Ovary (tissue), 9 donors: ENCODE measurements around the gene LGSN. TPM values are rescaled to one million over a fixed set of nuclear protein-coding genes. Genes with fewer than 3 reads are reported as not detected.

ENCODE experiments used
- DNase-seq, 5 donors: peaks; one replicate each; pipeline ENCODE4 v3.0.0-alpha.2; 2019 to 2020
- H3K27ac ChIP-seq, 2 donors: fragments of 200-600 bp; one replicate each; pipeline versions ENCODE4 v1.5.1 to v1.8.0; 2019 to 2022
- H3K27me3 ChIP-seq: fragments of 200-600 bp; one replicate; pipeline ENCODE4 v1.8.0; 2022
- H3K36me3 ChIP-seq: fragments of 200-600 bp; sonication (generic); one replicate; pipeline ENCODE4 v1.5.1; 2019
- H3K4me1 ChIP-seq: one replicate; pipeline ENCODE4 v1.8.1; 2013; ENCODE audit warnings: mild to moderate bottlenecking, moderate library complexity; ENCODE audit not compliant: insufficient read depth
- H3K4me3 ChIP-seq: fragments of 200-600 bp; sonication (generic); one replicate; pipeline ENCODE4 v1.5.1; 2017
- H3K9me3 ChIP-seq, 2 donors: fragments of 200-600 bp in 1 of 2; sonication (generic) in 1 of 2; one replicate each; pipeline versions ENCODE4 v1.5.1 to v1.8.1; 2013 to 2019; ENCODE audit warnings: mild to moderate bottlenecking in 1 of 2, moderate library complexity in 1 of 2
- EP300 ChIP-seq: sonication (generic); formaldehyde crosslinking; IDR thresholded peaks from one replicate; pipeline ENCODE4 v1.6.1; 2017; ENCODE audit warnings: antibody characterized with exemption
- POLR2A ChIP-seq: fragments of 450-650 bp; IDR thresholded peaks from one replicate; pipeline ENCODE4 v1.6.1; 2017; ENCODE audit warnings: antibody characterized with exemption, mild to moderate bottlenecking, moderate library complexity
- WGBS, 3 donors: extraction: QIAGEN DNeasy Blood & Tissue Kit in 1 of 3; methylation state at CpG; one replicate each; pipeline versions ENCODE4 v1.1.5 to v1.1.7; 2013 to 2017; 5-methylcytosine and 5-hydroxymethylcytosine counted together
- intact Hi-C, 4 donors: fragments of 100-400 bp; cut with DNase I; formaldehyde crosslinking; loops; one replicate each; pipeline versions ENCODE4 v1.11.0 to v1.15.1; 2022 to 2023
- polyA plus RNA-seq, 2 donors: library from polyadenylated mRNA; stranded (reverse); fragments of 200-250 nt in 1 of 2; fragments of 350-450 nt in 1 of 2; fragmentation: Illumina TruSeq in 1 of 2; extraction: RNeasy Lipid Tissue Mini Kit (QIAGEN cat#74804) in 1 of 2; gene quantifications; one replicate each; pipeline ENCODE4 v1.2.3, GENCODE V29; 2013 to 2014
- total RNA-seq, 7 donors: library from RNA; depleted of rRNA in 2 of 7; stranded (reverse); fragments of >200 nt in 2 of 7; fragmentation: NEBNext Ultra II Directional in 3 of 7; extraction: Animal tissue kit (Norgen Biotek cat#: 25700) in 3 of 7; gene quantifications; one replicate each; pipeline versions ENCODE4 v1.1.0 to v1.2.4, GENCODE V29; 2016 to 2023
- TF ChIP-seq, protein P1 (sequence below), 3 donors: fragments of 450-650 bp in 2 of 3; fragments of 200-600 bp in 1 of 3; IDR thresholded peaks; one replicate each; pipeline versions ENCODE4 v1.5.1 to v1.8.0; 2016 to 2022; ENCODE audit warnings: antibody characterized with exemption in 3 of 3, mild to moderate bottlenecking in 1 of 3
- donor health status: DM: no; HTN: no; CAD: no; lungs with moderate emphysema.
- donor health status: DM: no; HTN: no; CAD: no.
- donor health status: Bipolar disorder and iron deficiency.
- donor health status: DM: yes; HTN: yes; CAD: no.
- donor health status: DM: no; HTN: no; CAD: no.
- donor health status: DM: yes; HTN: yes; CAD: no.

The LGSN gene
- total and polyA plus RNA-seq, 9 donors: 0.08 TPM; not detected in 8

DNA sequence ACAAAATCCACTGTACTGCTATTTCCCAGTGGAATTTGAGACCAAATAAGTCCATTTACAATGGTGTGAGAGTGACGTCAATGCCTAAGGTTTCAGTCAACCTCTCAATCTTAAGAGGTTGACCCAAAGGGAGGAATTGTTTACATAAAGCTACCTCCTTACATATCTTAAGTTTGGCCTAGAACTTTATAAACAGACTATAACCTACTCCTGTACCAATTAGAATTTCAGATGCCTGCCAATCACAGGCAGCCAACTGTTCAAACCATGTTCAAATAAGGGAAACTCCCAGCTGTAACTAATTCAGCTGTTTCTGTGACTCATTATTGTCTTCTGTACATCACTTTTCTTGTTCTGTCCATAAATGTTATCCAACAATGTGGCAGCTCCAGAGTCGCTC, 14.5 kb downstream of the LGSN start:
- intact Hi-C loops: no loop called here
- no peak overlapping the region for H3K4me3 ChIP-seq
- H3K36me3 ChIP-seq: no peaks in the 10 kb centered on the region
- no peak overlapping the region for H3K27ac ChIP-seq
- H3K27me3 ChIP-seq: no peaks in the 10 kb centered on the region
- H3K4me1 ChIP-seq: no peaks in the 10 kb centered on the region
- WGBS, 3 donors: 64 to 67% (median 64%) methylated on average over 2 of the region's 2 CpGs
- no peak for TF ChIP-seq POLR2A
- TF ChIP-seq EP300: no peak
- TF ChIP-seq, protein P1, sequence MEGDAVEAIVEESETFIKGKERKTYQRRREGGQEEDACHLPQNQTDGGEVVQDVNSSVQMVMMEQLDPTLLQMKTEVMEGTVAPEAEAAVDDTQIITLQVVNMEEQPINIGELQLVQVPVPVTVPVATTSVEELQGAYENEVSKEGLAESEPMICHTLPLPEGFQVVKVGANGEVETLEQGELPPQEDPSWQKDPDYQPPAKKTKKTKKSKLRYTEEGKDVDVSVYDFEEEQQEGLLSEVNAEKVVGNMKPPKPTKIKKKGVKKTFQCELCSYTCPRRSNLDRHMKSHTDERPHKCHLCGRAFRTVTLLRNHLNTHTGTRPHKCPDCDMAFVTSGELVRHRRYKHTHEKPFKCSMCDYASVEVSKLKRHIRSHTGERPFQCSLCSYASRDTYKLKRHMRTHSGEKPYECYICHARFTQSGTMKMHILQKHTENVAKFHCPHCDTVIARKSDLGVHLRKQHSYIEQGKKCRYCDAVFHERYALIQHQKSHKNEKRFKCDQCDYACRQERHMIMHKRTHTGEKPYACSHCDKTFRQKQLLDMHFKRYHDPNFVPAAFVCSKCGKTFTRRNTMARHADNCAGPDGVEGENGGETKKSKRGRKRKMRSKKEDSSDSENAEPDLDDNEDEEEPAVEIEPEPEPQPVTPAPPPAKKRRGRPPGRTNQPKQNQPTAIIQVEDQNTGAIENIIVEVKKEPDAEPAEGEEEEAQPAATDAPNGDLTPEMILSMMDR (IDR thresholded peaks at IDR 0.05): no peak
- no peak for DNase-seq
- H3K9me3 ChIP-seq: no peaks in the 10 kb centered on the region

DNA sequence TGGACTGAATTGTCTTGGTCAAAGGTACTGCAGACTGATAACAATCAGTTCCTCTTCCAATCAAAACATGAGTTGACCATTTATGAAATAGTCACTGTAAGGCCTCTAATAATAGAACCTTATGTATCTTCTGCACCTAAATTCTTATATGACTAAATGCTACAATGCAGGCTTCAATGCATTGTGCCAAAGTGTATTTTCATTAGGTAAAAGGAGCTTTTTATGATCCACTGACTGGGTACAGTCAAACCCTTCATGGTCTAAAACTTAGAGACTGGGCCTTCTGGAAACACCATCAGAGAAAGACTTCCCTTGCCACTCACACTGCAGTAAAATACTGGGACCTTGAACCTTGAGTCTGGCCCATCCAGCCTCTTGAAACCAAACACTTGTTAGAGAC, 16.3 kb downstream of the LGSN start:
- TF ChIP-seq EP300: no peak
- TF ChIP-seq, protein P1 (IDR thresholded peaks at IDR 0.05): no peak
- TF ChIP-seq POLR2A: no peak
- no peak overlapping the region for H3K4me3 ChIP-seq
- no peaks in the 10 kb centered on the region for H3K27me3 ChIP-seq
- H3K9me3 ChIP-seq: no peaks in the 10 kb centered on the region
- no peaks in the 10 kb centered on the region for H3K36me3 ChIP-seq
- no peak for DNase-seq
- no peaks in the 10 kb centered on the region for H3K4me1 ChIP-seq
- H3K27ac ChIP-seq: no peak overlapping the region
- intact Hi-C loops: no loop called here

DNA sequence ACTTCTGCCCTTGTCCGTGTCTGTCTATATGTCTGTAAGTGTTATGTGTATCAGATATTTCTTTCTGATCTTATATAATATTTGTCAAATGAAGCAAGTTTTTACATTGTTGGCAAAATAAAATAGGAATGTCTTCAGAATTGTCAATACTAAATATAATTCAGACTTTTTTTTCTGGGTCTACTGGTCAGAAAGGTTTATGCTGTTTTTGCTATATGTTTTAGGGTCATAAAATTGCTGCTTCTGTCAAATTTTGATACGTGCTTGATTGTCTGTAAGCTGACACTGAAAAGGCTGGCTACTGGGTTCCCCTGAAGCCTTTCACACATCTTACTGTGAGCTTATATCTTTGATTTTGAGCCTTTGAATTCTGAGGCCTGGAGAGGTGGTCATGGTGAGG, 20.1 kb downstream of the LGSN start:
- 87 to 89% (median 88%) methylated on average over 2 of the region's 2 CpGs for WGBS, 3 donors
- no peaks in the 10 kb centered on the region for H3K4me1 ChIP-seq
- no peak for DNase-seq
- no peak for TF ChIP-seq POLR2A
- no peak for TF ChIP-seq EP300
- TF ChIP-seq, protein P1 (IDR thresholded peaks at IDR 0.05): no peak
- H3K27ac ChIP-seq: no peak overlapping the region
- no peaks in the 10 kb centered on the region for H3K36me3 ChIP-seq
- no peaks in the 10 kb centered on the region for H3K27me3 ChIP-seq
- no peaks in the 10 kb centered on the region for H3K9me3 ChIP-seq
- no peak overlapping the region for H3K4me3 ChIP-seq
- intact Hi-C loops: no loop called here

DNA sequence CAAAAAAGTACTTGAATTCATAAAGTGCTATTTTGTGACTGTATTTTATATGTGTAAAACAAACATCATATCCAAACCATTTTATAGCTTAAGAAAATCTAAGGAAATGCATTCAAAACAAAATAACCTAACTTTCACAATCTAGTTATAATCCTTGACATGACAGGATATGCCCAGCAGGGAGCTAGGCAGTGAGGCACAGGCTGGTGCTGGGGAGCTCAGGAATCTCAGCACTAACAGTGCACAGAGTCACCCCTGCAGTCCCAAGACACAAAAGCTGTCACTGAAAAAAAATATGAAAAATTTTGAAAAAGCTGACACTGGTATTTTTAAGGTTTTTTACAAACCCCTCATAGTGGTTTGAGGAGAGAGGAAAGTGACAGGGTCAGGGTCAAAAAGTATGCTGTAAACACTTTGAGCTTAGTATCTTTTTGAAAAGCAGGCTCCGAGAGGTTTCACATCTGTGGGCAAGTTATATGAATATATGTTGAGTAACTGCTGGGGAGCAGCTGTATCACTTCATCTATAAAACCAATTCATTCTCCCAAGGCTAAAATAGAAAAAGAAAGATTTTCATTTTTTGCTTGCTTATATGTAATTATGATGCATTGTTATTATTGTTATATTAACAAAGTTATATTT, 24.1 kb downstream of the LGSN start:
- WGBS, 3 donors: 0 to 48% (median 0%) methylated on average over 1 of the region's 1 CpG
- Histone ChIP-seq H3K4me1 (no peaks in the 10 kb centered on the region), H3K27me3 (no peaks in the 10 kb centered on the region), H3K27ac (no peak overlapping the region), H3K9me3 (no peaks in the 10 kb centered on the region), H3K4me3 (no peak overlapping the region), H3K36me3 (no peaks in the 10 kb centered on the region)
- no peak for DNase-seq
- TF ChIP-seq, protein P1 (IDR thresholded peaks at IDR 0.05): no peak
- TF ChIP-seq POLR2A (no peak), EP300 (no peak)
- intact Hi-C loops: no loop called here
